Stimulated activated CD8-positive, alpha-beta memory T cell treated with anti-CD3 and anti-CD28 coated beads, Interleukin-4, amount 100 ng/mL, for 48 hours (primary cell): ENCODE results near the gene NOP14.
"Not testable (repeated sequence)": the region's sequence is repeated elsewhere in the genome, so short reads cannot be mapped to it uniquely, and the experiment has no call there.

Source experiments
- DNase-seq: peaks from one replicate; pipeline ENCODE4 v3.0.0-alpha.2; 2020

Gene NOP14

GRCh38 chr4:2961421-2961810 lies 1.8 kb downstream of the NOP14 start:
- peak; percentile 55 for DNase-seq

- DNase-seq, result not testable (repeated sequence)
Observed at GRCh38 chr4:2960450-2960849, 2.8 kb downstream of the NOP14 start.

GRCh38 chr4:2958446-2958845 lies 4.8 kb downstream of the NOP14 start:
- DNase-seq, result no peak

GRCh38 chr4:2955186-2956044 lies 7.8 kb downstream of the NOP14 start:
- DNase-seq, result not testable (repeated sequence)

- DNase-seq, result peak; percentile 89
Observed at GRCh38 chr4:2954358-2955185, 8.6 kb downstream of the NOP14 start.

GRCh38 chr4:2953496-2953895 lies 9.7 kb downstream of the NOP14 start:
- DNase-seq, result no peak

- no peak for DNase-seq
Observed at GRCh38 chr4:2950221-2950989, 12.8 kb downstream of the NOP14 start.

GRCh38 chr4:2949782-2950125 lies 13.5 kb downstream of the NOP14 start:
- DNase-seq, result peak; percentile 16

GRCh38 chr4:2948895-2949781 lies 14.1 kb downstream of the NOP14 start:
- peak; percentile 47 for DNase-seq

- DNase-seq, result peak; percentile 20
Observed at GRCh38 chr4:2947926-2948325, 15.3 kb downstream of the NOP14 start.

- DNase-seq, result peak; percentile 23
Observed at GRCh38 chr4:2946812-2947600, 16.2 kb downstream of the NOP14 start.

- DNase-seq, result peak; percentile 18
Observed at GRCh38 chr4:2945619-2946604, 17.3 kb downstream of the NOP14 start.

- DNase-seq, result peak; percentile 20
Observed at GRCh38 chr4:2944586-2945526, 18.4 kb downstream of the NOP14 start.

GRCh38 chr4:2944091-2944482 lies 19.1 kb downstream of the NOP14 start:
- DNase-seq, result peak; percentile 35

- peak; percentile 21 for DNase-seq
Observed at GRCh38 chr4:2943364-2944090, 19.7 kb downstream of the NOP14 start.

GRCh38 chr4:2942532-2943363 lies 20.5 kb downstream of the NOP14 start:
- no peak for DNase-seq

GRCh38 chr4:2942037-2942531 lies 21.1 kb downstream of the NOP14 start:
- no peak for DNase-seq
